ENCODE measurements around the gene LYRM7. TPM values are rescaled to one million over a fixed set of nuclear protein-coding genes. Genes with fewer than 3 reads are reported as not detected.
"Not testable (repeated sequence)": the region's sequence is repeated elsewhere in the genome, so short reads cannot be mapped to it uniquely, and the experiment has no call there.

LYRM7 gene
- total RNA-seq (10 to 100 TPM; 16.7 to 18.4 TPM), polyA plus RNA-seq (10 to 100 TPM in 1 of 2 donors, 1 to 10 TPM in 1; 7.0 to 11.4 TPM)

GRCh38 chr5:131170540-131171275 lies at the start of gene LYRM7:
Gene LYRM7 (plus strand): TSS chr5:131170944. CDS start chr5:131171021, 77 bp downstream.
- POLR2A ChIA-PET (ENCODE audit: partially characterized antibody), result interaction anchor here (1.0 to 1.6 kb wide), 8 partner anchors 12 to 95 kb away, joined by 3 to 7 read pairs (median 5); partner anchors contain the start of gene CDC42SE2
- DNase-seq, result peak; percentile 94 to 99 (median 97)
- CTCF ChIA-PET (ENCODE audit: partially characterized antibody), result interaction anchor here (1.3 to 1.9 kb wide), 3 partner anchors 10 to 212 kb away, joined by 3 to 10 read pairs (median 3); no protein-coding TSS in a partner anchor
- H3K27me3 Mint-ChIP-seq, result no peaks in the 10 kb centered on the region
- peaks cover 3 to 11% of the 10 kb centered on the region in 2 donors for H3K36me3 Mint-ChIP-seq
- no peaks in the 10 kb centered on the region for H3K9me3 ChIP-seq (ENCODE audit: control insufficient read depth in 1 of 2, low read length in 2 of 2)
- H3K9me3 Mint-ChIP-seq, result no peaks in the 10 kb centered on the region
- no peaks in the 10 kb centered on the region for H3K36me3 ChIP-seq (ENCODE audit: insufficient read depth, low read length)
- peak within 1 kb of the TSS; percentile 67 to 69 for H3K4me3 ChIP-seq (ENCODE audit: low read length in 2 of 2)
- H3K4me1 Mint-ChIP-seq, result peaks cover 33 to 72% (median 54%) of the 10 kb centered on the region in 4 donors
- intact Hi-C loops (cut with micrococcal nuclease), result loop anchor here (1.0 to 2.0 kb wide), 4 partner anchors 38 to 212 kb away; no protein-coding TSS in a partner anchor
- no peaks in the 10 kb centered on the region for H3K27me3 ChIP-seq (ENCODE audit: insufficient read depth, low read length)
- H3K4me1 ChIP-seq (ENCODE audit: insufficient read depth, low read length), result peaks cover 31% of the 10 kb centered on the region
- H3K4me3 Mint-ChIP-seq, result peak within 1 kb of the TSS; percentile 95 to 100 (median 98)
- H3K27ac ChIP-seq (ENCODE audit: low read depth, low read length), result peak within 1 kb of the TSS; percentile 88
- H3K27ac Mint-ChIP-seq, result peak within 1 kb of the TSS; percentile 91 to 99 (median 97)

DNA sequence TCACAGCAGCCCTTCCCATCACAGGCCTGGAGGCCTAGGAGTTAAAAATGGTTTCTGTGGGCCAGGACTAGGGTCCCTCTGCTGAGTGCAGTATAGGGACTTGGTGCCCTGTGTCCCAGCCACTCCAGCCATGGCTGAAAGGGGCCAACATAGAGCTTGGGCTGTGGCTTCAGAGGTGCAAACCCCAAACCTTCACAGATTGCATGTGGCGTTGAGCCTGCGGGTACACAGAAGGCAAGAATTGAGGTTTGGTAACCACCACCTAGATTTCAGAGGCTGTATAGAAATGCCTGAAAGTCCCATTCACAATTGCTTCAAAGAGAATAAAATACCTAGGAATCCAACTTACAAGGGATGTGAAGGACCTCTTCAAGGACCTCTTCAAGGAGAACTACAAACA lies 43.5 kb upstream of the LYRM7 start:
- H3K9me3 Mint-ChIP-seq, result peaks cover 5 to 19% (median 15%) of the 10 kb centered on the region in 8 donors
- H3K36me3 ChIP-seq (ENCODE audit: insufficient read depth, low read length); H3K9me3 ChIP-seq (ENCODE audit: control insufficient read depth in 1 of 2, low read length in 2 of 2); H3K4me1 ChIP-seq (ENCODE audit: insufficient read depth, low read length); DNase-seq; H3K27me3 Mint-ChIP-seq; H3K27ac ChIP-seq (ENCODE audit: low read depth, low read length); intact Hi-C loops (cut with micrococcal nuclease); H3K27me3 ChIP-seq (ENCODE audit: insufficient read depth, low read length); H3K4me3 ChIP-seq (ENCODE audit: low read length in 2 of 2); POLR2A ChIA-PET (ENCODE audit: partially characterized antibody); CTCF ChIA-PET (ENCODE audit: partially characterized antibody); H3K27ac Mint-ChIP-seq; H3K4me3 Mint-ChIP-seq; H3K36me3 Mint-ChIP-seq; H3K4me1 Mint-ChIP-seq: not testable (repeated sequence)

DNA sequence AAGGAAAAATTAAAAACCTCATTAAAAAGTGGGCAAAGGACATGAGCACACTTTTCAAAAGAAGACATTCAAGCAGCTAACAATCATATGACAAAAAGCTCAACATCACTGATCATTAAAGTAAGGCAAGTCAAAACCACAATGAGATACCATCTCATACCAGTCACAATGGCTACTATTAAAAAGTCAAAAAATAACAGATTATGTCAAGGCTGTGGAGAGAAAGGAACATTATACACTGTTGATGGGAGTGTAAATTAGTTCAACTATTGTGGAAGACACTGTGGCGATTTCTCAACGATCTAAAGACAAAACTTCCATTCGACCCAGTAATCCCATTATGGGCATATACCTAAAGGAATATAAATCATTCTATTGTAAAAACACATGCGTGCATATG lies 41.4 kb upstream of the LYRM7 start:
- POLR2A ChIA-PET (ENCODE audit: partially characterized antibody), result no interaction called here
- intact Hi-C loops (cut with micrococcal nuclease), result no loop called here
- Histone ChIP-seq H3K27ac (ENCODE audit: low read depth, low read length) (no peak overlapping the region), H3K27me3 (ENCODE audit: insufficient read depth, low read length) (no peaks in the 10 kb centered on the region), H3K9me3 (ENCODE audit: control insufficient read depth in 1 of 2, low read length in 2 of 2) (no peaks in the 10 kb centered on the region), H3K4me3 (ENCODE audit: low read length in 2 of 2) (no peak overlapping the region), H3K36me3 (ENCODE audit: insufficient read depth, low read length) (no peaks in the 10 kb centered on the region), H3K4me1 (ENCODE audit: insufficient read depth, low read length) (no peaks in the 10 kb centered on the region)
- Mint-ChIP-seq H3K4me1 (no peaks in the 10 kb centered on the region), H3K9me3 (peaks cover 5 to 20% (median 15%) of the 10 kb centered on the region in 8 donors), H3K27ac (no peak overlapping the region), H3K27me3 (peaks cover 2 to 3% of the 10 kb centered on the region in 2 donors), H3K4me3 (no peak overlapping the region), H3K36me3 (peaks cover 0 to 3% of the 10 kb centered on the region in 2 donors)
- CTCF ChIA-PET (ENCODE audit: partially characterized antibody), result no interaction called here
- no peak for DNase-seq

- H3K9me3 ChIP-seq (ENCODE audit: control insufficient read depth in 1 of 2, low read length in 2 of 2); DNase-seq; CTCF ChIA-PET (ENCODE audit: partially characterized antibody); intact Hi-C loops (cut with micrococcal nuclease); H3K4me3 ChIP-seq (ENCODE audit: low read length in 2 of 2); POLR2A ChIA-PET (ENCODE audit: partially characterized antibody); H3K27ac ChIP-seq (ENCODE audit: low read depth, low read length); H3K27ac Mint-ChIP-seq; H3K4me1 ChIP-seq (ENCODE audit: insufficient read depth, low read length); H3K4me3 Mint-ChIP-seq; H3K36me3 ChIP-seq (ENCODE audit: insufficient read depth, low read length); H3K36me3 Mint-ChIP-seq; H3K27me3 Mint-ChIP-seq; H3K27me3 ChIP-seq (ENCODE audit: insufficient read depth, low read length): not testable (repeated sequence)
- Mint-ChIP-seq H3K4me1 (peaks cover 6 to 20% (median 10%) of the 10 kb centered on the region in 4 donors), H3K9me3 (peaks cover 2 to 23% (median 10%) of the 10 kb centered on the region in 8 donors)
These were observed 37.7 kb upstream of the LYRM7 start for GRCh38 chr5:131133091-131133490.

GRCh38 chr5:131138406-131138805 lies 32.3 kb upstream of the LYRM7 start:
- POLR2A ChIA-PET (ENCODE audit: partially characterized antibody), result interaction anchor here (0.5 to 1.8 kb wide), 5 partner anchors 15 to 658 kb away, joined by 3 to 6 read pairs (median 4); partner anchors contain the start of gene FNIP1
- H3K4me3 ChIP-seq (ENCODE audit: low read length in 2 of 2); H3K27me3 ChIP-seq (ENCODE audit: insufficient read depth, low read length); H3K9me3 ChIP-seq (ENCODE audit: control insufficient read depth in 1 of 2, low read length in 2 of 2); H3K27ac ChIP-seq (ENCODE audit: low read depth, low read length); H3K36me3 Mint-ChIP-seq; H3K36me3 ChIP-seq (ENCODE audit: insufficient read depth, low read length); H3K27me3 Mint-ChIP-seq; intact Hi-C loops (cut with micrococcal nuclease): not testable (repeated sequence)
- H3K9me3 Mint-ChIP-seq, result peaks cover 2 to 21% (median 6%) of the 10 kb centered on the region in 8 donors
- H3K27ac Mint-ChIP-seq, result peak overlapping the region in 3 of 7 donors; percentile 8 to 57 (median 49)
- peaks cover 10 to 28% (median 17%) of the 10 kb centered on the region in 4 donors for H3K4me1 Mint-ChIP-seq
- peak; percentile 22 to 42 (median 31) for DNase-seq
- H3K4me3 Mint-ChIP-seq, result peak overlapping the region in 7 of 8 donors; percentile 20 to 63 (median 46)
- peaks cover 11% of the 10 kb centered on the region for H3K4me1 ChIP-seq (ENCODE audit: insufficient read depth, low read length)
- CTCF ChIA-PET (ENCODE audit: partially characterized antibody), result interaction anchor here (1.0 to 1.4 kb wide), 2 partner anchors 14 to 277 kb away, joined by 3 read pairs; no protein-coding TSS in a partner anchor

DNA sequence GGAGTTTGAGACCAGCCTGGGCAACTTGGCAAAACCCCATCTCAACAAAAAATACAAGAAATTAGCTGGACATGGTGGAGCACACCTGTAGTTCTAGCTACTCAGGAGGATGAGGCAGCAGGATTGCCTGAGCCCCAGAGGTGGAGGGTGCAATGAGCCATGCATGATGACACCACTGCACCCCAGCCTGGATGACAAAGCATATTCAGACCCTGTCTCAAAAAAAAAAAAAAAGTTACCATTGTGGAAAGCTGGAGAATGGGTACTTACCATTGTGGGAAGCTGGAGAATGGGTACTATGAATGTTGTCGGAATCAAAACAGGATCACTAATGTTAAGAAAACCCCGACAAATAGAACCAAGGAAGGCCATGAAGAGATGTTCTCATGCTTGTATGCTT lies 31.4 kb upstream of the LYRM7 start:
- no peaks in the 10 kb centered on the region for H3K36me3 ChIP-seq (ENCODE audit: insufficient read depth, low read length)
- no peak overlapping the region for H3K4me3 ChIP-seq (ENCODE audit: low read length in 2 of 2)
- POLR2A ChIA-PET (ENCODE audit: partially characterized antibody), result interaction anchor here (0.6 to 1.8 kb wide), 4 partner anchors 14 to 254 kb away, joined by 3 to 5 read pairs (median 4); no protein-coding TSS in a partner anchor
- intact Hi-C loops (cut with micrococcal nuclease), result no loop called here
- CTCF ChIA-PET (ENCODE audit: partially characterized antibody), result interaction anchor here (1.0 kb wide), 1 partner anchor 276 kb away, joined by 3 read pairs; no protein-coding TSS in a partner anchor
- no peaks in the 10 kb centered on the region for H3K27me3 Mint-ChIP-seq
- peaks cover 1 to 17% (median 6%) of the 10 kb centered on the region in 8 donors for H3K9me3 Mint-ChIP-seq
- H3K36me3 Mint-ChIP-seq, result peaks cover 4 to 6% of the 10 kb centered on the region in 2 donors
- no peak overlapping the region for H3K4me3 Mint-ChIP-seq
- H3K27ac ChIP-seq (ENCODE audit: low read depth, low read length), result no peak overlapping the region
- peaks cover 10 to 28% (median 17%) of the 10 kb centered on the region in 4 donors for H3K4me1 Mint-ChIP-seq
- DNase-seq, result no peak
- no peak overlapping the region for H3K27ac Mint-ChIP-seq
- H3K4me1 ChIP-seq (ENCODE audit: insufficient read depth, low read length), result peaks cover 11% of the 10 kb centered on the region
- H3K9me3 ChIP-seq (ENCODE audit: control insufficient read depth in 1 of 2, low read length in 2 of 2), result no peaks in the 10 kb centered on the region
- H3K27me3 ChIP-seq (ENCODE audit: insufficient read depth, low read length), result no peaks in the 10 kb centered on the region

- ChIA-PET CTCF (ENCODE audit: partially characterized antibody) (no interaction called here), POLR2A (ENCODE audit: partially characterized antibody) (no interaction called here)
- Mint-ChIP-seq H3K4me1 (peaks cover 4 to 8% (median 7%) of the 10 kb centered on the region in 4 donors), H3K27ac (no peak overlapping the region), H3K27me3 (no peaks in the 10 kb centered on the region), H3K36me3 (no peaks in the 10 kb centered on the region), H3K9me3 (peaks cover 0 to 3% (median 0%) of the 10 kb centered on the region in 8 donors), H3K4me3 (no peak overlapping the region)
- Histone ChIP-seq H3K36me3 (ENCODE audit: insufficient read depth, low read length) (no peaks in the 10 kb centered on the region), H3K4me1 (ENCODE audit: insufficient read depth, low read length) (peaks cover 6% of the 10 kb centered on the region), H3K9me3 (ENCODE audit: control insufficient read depth in 1 of 2, low read length in 2 of 2) (no peaks in the 10 kb centered on the region), H3K27ac (ENCODE audit: low read depth, low read length) (no peak overlapping the region), H3K4me3 (ENCODE audit: low read length in 2 of 2) (no peak overlapping the region), H3K27me3 (ENCODE audit: insufficient read depth, low read length) (no peaks in the 10 kb centered on the region)
- DNase-seq, result no peak
- intact Hi-C loops (cut with micrococcal nuclease), result no loop called here
These were observed 27.6 kb upstream of the LYRM7 start for GRCh38 chr5:131142970-131143617.
